ENCODE data around the gene LHPP. TPM values are rescaled to one million over a fixed set of nuclear protein-coding genes. Genes with fewer than 3 reads are reported as not detected.

Gene LHPP
- total RNA-seq, 1 experiment from 2014 or later = 3.7 TPM

GRCh38 chr10:124598196-124598595 is 136.6 kb downstream of the LHPP start:
- CTCF ChIA-PET = no interaction called here
- POLR2A ChIA-PET = no interaction called here
- no peak for TF ChIP-seq CTCF (IDR thresholded peaks at IDR 0.05; ENCODE audit: unreplicated experiment)
- Mint-ChIP-seq H3K9me3 (ENCODE audit: unreplicated experiment) (no peaks in the 10 kb centered on the region), H3K27ac (ENCODE audit: low read depth, unreplicated experiment) (no peak overlapping the region), H3K4me1 (ENCODE audit: insufficient read depth, unreplicated experiment) (no peaks in the 10 kb centered on the region), H3K4me3 (ENCODE audit: unreplicated experiment) (no peak overlapping the region), H3K36me3 (ENCODE audit: insufficient read depth, unreplicated experiment) (no peaks in the 10 kb centered on the region), H3K27me3 (ENCODE audit: insufficient read depth, unreplicated experiment) (peaks cover 18% of the 10 kb centered on the region)
- no TSS peak for BruUV-seq (replicated peaks)
- no peak for DNase-seq (ENCODE audit: unreplicated experiment)
- intact Hi-C loops (cut with micrococcal nuclease) = no loop called here

GRCh38 chr10:124598773-124599587 is 137.4 kb downstream of the LHPP start:
- H3K27me3 Mint-ChIP-seq (ENCODE audit: insufficient read depth, unreplicated experiment) = peaks cover 18% of the 10 kb centered on the region
- TF ChIP-seq CTCF (IDR thresholded peaks at IDR 0.05; ENCODE audit: unreplicated experiment) = no peak
- BruUV-seq (replicated peaks) = no TSS peak
- H3K27ac Mint-ChIP-seq (ENCODE audit: low read depth, unreplicated experiment) = no peak overlapping the region
- no peak overlapping the region for H3K4me3 Mint-ChIP-seq (ENCODE audit: unreplicated experiment)
- no peak for DNase-seq (ENCODE audit: unreplicated experiment)
- intact Hi-C loops (cut with micrococcal nuclease) = no loop called here
- CTCF ChIA-PET = interaction anchor here (0.6 kb wide), 1 partner anchor 22 kb away, joined by 4 read pairs; no protein-coding TSS in a partner anchor
- no peaks in the 10 kb centered on the region for H3K4me1 Mint-ChIP-seq (ENCODE audit: insufficient read depth, unreplicated experiment)
- POLR2A ChIA-PET = interaction anchor here (0.7 kb wide), 1 partner anchor 18 kb away, joined by 4 read pairs; no protein-coding TSS in a partner anchor
- H3K9me3 Mint-ChIP-seq (ENCODE audit: unreplicated experiment) = no peaks in the 10 kb centered on the region
- no peaks in the 10 kb centered on the region for H3K36me3 Mint-ChIP-seq (ENCODE audit: insufficient read depth, unreplicated experiment)

GRCh38 chr10:124599588-124600050 is 138.0 kb downstream of the LHPP start:
- POLR2A ChIA-PET = interaction anchor here (0.7 kb wide), 1 partner anchor 17 kb away, joined by 4 read pairs; no protein-coding TSS in a partner anchor
- H3K27me3 Mint-ChIP-seq (ENCODE audit: insufficient read depth, unreplicated experiment) = peaks cover 18% of the 10 kb centered on the region
- CTCF ChIA-PET = interaction anchor here (1.4 kb wide), 1 partner anchor 70 kb away, joined by 7 read pairs; no protein-coding TSS in a partner anchor
- BruUV-seq (replicated peaks) = no TSS peak
- intact Hi-C loops (cut with micrococcal nuclease) = no loop called here
- H3K4me3 Mint-ChIP-seq (ENCODE audit: unreplicated experiment) = no peak overlapping the region
- TF ChIP-seq CTCF (IDR thresholded peaks at IDR 0.05; ENCODE audit: unreplicated experiment) = no peak
- H3K27ac Mint-ChIP-seq (ENCODE audit: low read depth, unreplicated experiment) = no peak overlapping the region
- H3K9me3 Mint-ChIP-seq (ENCODE audit: unreplicated experiment) = no peaks in the 10 kb centered on the region
- DNase-seq (ENCODE audit: unreplicated experiment) = no peak
- no peaks in the 10 kb centered on the region for H3K36me3 Mint-ChIP-seq (ENCODE audit: insufficient read depth, unreplicated experiment)
- no peaks in the 10 kb centered on the region for H3K4me1 Mint-ChIP-seq (ENCODE audit: insufficient read depth, unreplicated experiment)

- intact Hi-C loops (cut with micrococcal nuclease) = no loop called here
- ChIA-PET CTCF (interaction anchor here (1.4 kb wide), 1 partner anchor 70 kb away, joined by 7 read pairs; no protein-coding TSS in a partner anchor), POLR2A (interaction anchor here (0.7 kb wide), 1 partner anchor 16 kb away, joined by 4 read pairs; no protein-coding TSS in a partner anchor)
- TF ChIP-seq CTCF (IDR thresholded peaks at IDR 0.05; ENCODE audit: unreplicated experiment) = no peak
- no peak for DNase-seq (ENCODE audit: unreplicated experiment)
- peaks cover 18% of the 10 kb centered on the region for H3K27me3 Mint-ChIP-seq (ENCODE audit: insufficient read depth, unreplicated experiment)
- no peaks in the 10 kb centered on the region for H3K4me1 Mint-ChIP-seq (ENCODE audit: insufficient read depth, unreplicated experiment)
- no peaks in the 10 kb centered on the region for H3K9me3 Mint-ChIP-seq (ENCODE audit: unreplicated experiment)
- no peak overlapping the region for H3K4me3 Mint-ChIP-seq (ENCODE audit: unreplicated experiment)
- H3K36me3 Mint-ChIP-seq (ENCODE audit: insufficient read depth, unreplicated experiment) = no peaks in the 10 kb centered on the region
- no TSS peak for BruUV-seq (replicated peaks)
- H3K27ac Mint-ChIP-seq (ENCODE audit: low read depth, unreplicated experiment) = no peak overlapping the region
Observed at GRCh38 chr10:124600051-124600880, 138.6 kb downstream of the LHPP start.
